Gastrocnemius medialis (tissue), 4 donors: Measurements from ENCODE around the gene RASGRP1.

Experiments used
- POLR2A ChIP-seq, 2 donors: fragments of 450-650 bp; IDR thresholded peaks; one replicate each; pipeline ENCODE4 v1.6.1; 2017; ENCODE audit warnings: antibody characterized with exemption in 2 of 2, mild to moderate bottlenecking in 2 of 2, moderate library complexity in 2 of 2
- TF ChIP-seq, protein P1 (sequence below), 5 experiments: fragments of 450-650 bp in 3 of 5; fragments of 200-600 bp in 2 of 5; sonication (generic) in 2 of 5; IDR thresholded peaks in 4 of 5; conservative IDR thresholded peaks in 1 of 5; 1 replicate in 4 of 5; 2 replicates in 1 of 5; pipeline ENCODE4 v1.5.1; 2016 to 2019; ENCODE audit warnings: antibody characterized with exemption in 5 of 5, mild to moderate bottlenecking in 3 of 5, moderate library complexity in 3 of 5

DNA sequence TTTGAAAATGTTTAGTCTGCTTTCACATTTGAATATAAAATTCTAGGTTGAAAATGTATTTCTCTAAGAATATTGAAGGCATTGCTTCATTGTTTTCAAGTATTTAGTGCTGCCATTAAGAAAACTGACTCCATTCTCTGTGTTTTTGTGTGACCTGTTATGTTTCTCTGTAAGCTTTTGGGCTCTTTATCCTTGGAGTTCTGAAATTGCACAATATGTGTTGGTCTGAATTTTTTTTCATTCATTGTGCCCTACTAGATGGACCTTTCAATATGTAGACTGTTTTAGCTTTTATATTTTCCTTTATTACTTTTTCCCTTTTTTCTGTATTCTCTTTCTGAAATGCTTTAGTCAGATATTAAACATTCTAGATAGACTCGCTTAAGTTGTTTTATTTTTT is 88.5 kb downstream of the RASGRP1 start:
- TF ChIP-seq, protein P1, sequence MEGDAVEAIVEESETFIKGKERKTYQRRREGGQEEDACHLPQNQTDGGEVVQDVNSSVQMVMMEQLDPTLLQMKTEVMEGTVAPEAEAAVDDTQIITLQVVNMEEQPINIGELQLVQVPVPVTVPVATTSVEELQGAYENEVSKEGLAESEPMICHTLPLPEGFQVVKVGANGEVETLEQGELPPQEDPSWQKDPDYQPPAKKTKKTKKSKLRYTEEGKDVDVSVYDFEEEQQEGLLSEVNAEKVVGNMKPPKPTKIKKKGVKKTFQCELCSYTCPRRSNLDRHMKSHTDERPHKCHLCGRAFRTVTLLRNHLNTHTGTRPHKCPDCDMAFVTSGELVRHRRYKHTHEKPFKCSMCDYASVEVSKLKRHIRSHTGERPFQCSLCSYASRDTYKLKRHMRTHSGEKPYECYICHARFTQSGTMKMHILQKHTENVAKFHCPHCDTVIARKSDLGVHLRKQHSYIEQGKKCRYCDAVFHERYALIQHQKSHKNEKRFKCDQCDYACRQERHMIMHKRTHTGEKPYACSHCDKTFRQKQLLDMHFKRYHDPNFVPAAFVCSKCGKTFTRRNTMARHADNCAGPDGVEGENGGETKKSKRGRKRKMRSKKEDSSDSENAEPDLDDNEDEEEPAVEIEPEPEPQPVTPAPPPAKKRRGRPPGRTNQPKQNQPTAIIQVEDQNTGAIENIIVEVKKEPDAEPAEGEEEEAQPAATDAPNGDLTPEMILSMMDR (IDR thresholded peaks at IDR 0.05 in 4 of 5, conservative IDR thresholded peaks at IDR 0.05 in 1 of 5), result no peak
- TF ChIP-seq POLR2A (IDR thresholded peaks at IDR 0.05), result no peak
